H9 (cell line): ENCODE results near the gene MRPS27. TPM values are rescaled to one million over a fixed set of nuclear protein-coding genes. Genes with fewer than 3 reads are reported as not detected.

ENCODE experiments used
- DNase-seq: peaks from one replicate; pipeline ENCODE4 v3.0.0-alpha.2; 2017
- H2AFZ ChIP-seq: one replicate; pipeline ENCODE4 v1.6.1; 2013; ENCODE audit warnings: mild to moderate bottlenecking, low read length, control low read depth, moderate library complexity
- H2AK5ac ChIP-seq: 2 replicates; pipeline ENCODE4 v1.6.1; 2013; ENCODE audit warnings: low read length, control low read depth, mixed read lengths; ENCODE audit not compliant: insufficient read length
- H2BK120ac ChIP-seq: one replicate; pipeline ENCODE4 v1.6.1; 2013; ENCODE audit warnings: low read depth, mild to moderate bottlenecking, low read length, control low read depth, inconsistent platforms; ENCODE audit not compliant: poor library complexity, severe bottlenecking
- H2BK12ac ChIP-seq: 2 replicates; pipeline ENCODE4 v1.6.1; 2013; ENCODE audit warnings: low read length, control low read depth, mixed read lengths, low read depth; ENCODE audit not compliant: insufficient read length
- H2BK15ac ChIP-seq: 2 replicates; pipeline ENCODE4 v1.6.1; 2013; ENCODE audit warnings: low read depth, low read length, control low read depth
- H2BK20ac ChIP-seq: one replicate; pipeline ENCODE4 v1.6.1; 2013; ENCODE audit warnings: low read depth, mild to moderate bottlenecking, low read length, control low read depth, inconsistent platforms; ENCODE audit not compliant: poor library complexity, severe bottlenecking
- H2BK5ac ChIP-seq: 2 replicates; pipeline ENCODE4 v1.6.1; 2013; ENCODE audit warnings: low read length, control low read depth, mixed read lengths; ENCODE audit not compliant: insufficient read length
- H3K14ac ChIP-seq: 2 replicates; pipeline ENCODE4 v1.6.1; 2013; ENCODE audit warnings: low read length, control low read depth; ENCODE audit not compliant: insufficient read depth
- H3K18ac ChIP-seq: 2 replicates; pipeline ENCODE4 v1.6.1; 2013; ENCODE audit warnings: low read depth, mild to moderate bottlenecking, mixed read lengths, low read length, control low read depth; ENCODE audit not compliant: insufficient read length
- H3K23ac ChIP-seq: 2 replicates; pipeline ENCODE4 v1.6.1; 2013; ENCODE audit warnings: low read length, control low read depth, mixed read lengths, low read depth; ENCODE audit not compliant: insufficient read length
- H3K23me2 ChIP-seq: 2 replicates; pipeline ENCODE4 v1.6.1; 2013; ENCODE audit warnings: low read depth, mild to moderate bottlenecking, mixed read lengths, low read length, control low read depth; ENCODE audit not compliant: insufficient read length, poor library complexity, severe bottlenecking
- H3K27ac ChIP-seq: 2 replicates; pipeline ENCODE4 v1.5.1; 2013; ENCODE audit warnings: low read length, control low read depth, mixed read lengths, low read depth; ENCODE audit not compliant: insufficient read length
- H3K27me3 ChIP-seq: 2 replicates; pipeline ENCODE4 v1.6.1; 2013; ENCODE audit warnings: low read length, control low read depth, inconsistent platforms; ENCODE audit not compliant: insufficient read depth
- H3K4ac ChIP-seq: 2 replicates; pipeline ENCODE4 v1.6.1; 2013; ENCODE audit warnings: low read depth, mild to moderate bottlenecking, control low read depth, inconsistent platforms, low read length, moderate library complexity
- H3K4me1 ChIP-seq: 2 replicates; pipeline ENCODE4 v1.6.1; 2013; ENCODE audit warnings: low read length, control low read depth, inconsistent platforms; ENCODE audit not compliant: insufficient read depth
- H3K4me2 ChIP-seq: 2 replicates; pipeline ENCODE4 v1.6.1; 2013; ENCODE audit warnings: low read length, control low read depth, mixed read lengths; ENCODE audit not compliant: insufficient read length, insufficient read depth
- H3K56ac ChIP-seq: 2 replicates; pipeline ENCODE4 v1.6.1; 2013; ENCODE audit warnings: low read depth, mild to moderate bottlenecking, mixed read lengths, low read length, control low read depth; ENCODE audit not compliant: insufficient read length
- H3K79me1 ChIP-seq: 2 replicates; pipeline ENCODE4 v1.6.1; 2013; ENCODE audit warnings: low read depth, mild to moderate bottlenecking, moderate library complexity, low read length, control low read depth, inconsistent platforms; ENCODE audit not compliant: insufficient read depth, poor library complexity, severe bottlenecking
- H3K79me2 ChIP-seq: 2 replicates; pipeline ENCODE4 v1.6.1; 2013; ENCODE audit warnings: low read length, control low read depth, inconsistent platforms; ENCODE audit not compliant: insufficient read depth
- H3K9ac ChIP-seq: 2 replicates; pipeline ENCODE4 v1.6.1; 2013; ENCODE audit warnings: low read length, control low read depth, mixed read lengths; ENCODE audit not compliant: insufficient read length; ENCODE audit errors: extremely low read depth
- H3K9me3 ChIP-seq: one replicate; pipeline ENCODE4 v1.6.1; 2013; ENCODE audit warnings: low read depth, low read length, inconsistent platforms; ENCODE audit not compliant: control insufficient read depth
- H3T11ph ChIP-seq: one replicate; pipeline ENCODE4 v1.6.1; 2013; ENCODE audit warnings: mild to moderate bottlenecking, low read length, control low read depth, inconsistent platforms
- H4K20me1 ChIP-seq: one replicate; pipeline ENCODE4 v1.6.1; 2013; ENCODE audit not compliant: control insufficient read depth, insufficient read length, insufficient read depth
- H4K5ac ChIP-seq: 2 replicates; pipeline ENCODE4 v1.6.1; 2013; ENCODE audit warnings: low read depth, mild to moderate bottlenecking, mixed read lengths, low read length, control low read depth; ENCODE audit not compliant: insufficient read length
- H4K8ac ChIP-seq: replicated peaks from 2 replicates; pipeline ENCODE4 v1.6.1; 2013; ENCODE audit warnings: low read length, control low read depth, mixed read lengths, low read depth; ENCODE audit not compliant: insufficient read length
- H4K91ac ChIP-seq: 2 replicates; pipeline ENCODE4 v1.6.1; 2013; ENCODE audit warnings: low read depth, mild to moderate bottlenecking, moderate library complexity, mixed read lengths, low read length, control low read depth; ENCODE audit not compliant: insufficient read length
- H3K27ac Mint-ChIP-seq, 3 experiments: 2 replicates in 2 of 3; 3 replicates in 1 of 3; pipeline ENCODE4 v1.8.0; 2020 to 2021; ENCODE audit warnings: mixed read lengths in 3 of 3, mild to moderate bottlenecking in 1 of 3, moderate library complexity in 1 of 3
- H3K27me3 Mint-ChIP-seq: 2 replicates; pipeline ENCODE4 v1.8.0; 2021; ENCODE audit warnings: low read depth, mild to moderate bottlenecking, moderate library complexity, mixed read lengths
- H3K36me3 Mint-ChIP-seq, 3 experiments: 2 replicates in 2 of 3; 3 replicates in 1 of 3; pipeline ENCODE4 v1.8.0; 2020 to 2021; ENCODE audit warnings: low read depth in 3 of 3, mixed read lengths in 3 of 3; ENCODE audit not compliant: insufficient read depth in 1 of 3
- H3K4me1 Mint-ChIP-seq, 2 experiments: 2 replicates each; pipeline ENCODE4 v1.8.0; 2020; ENCODE audit warnings: mixed read lengths in 2 of 2
- H3K4me3 Mint-ChIP-seq, 2 experiments: 2 replicates in 1 of 2; 3 replicates in 1 of 2; pipeline ENCODE4 v1.8.0; 2020 to 2021; ENCODE audit warnings: mild to moderate bottlenecking in 2 of 2, mixed read lengths in 2 of 2, moderate library complexity in 1 of 2
- H3K9me3 Mint-ChIP-seq, 2 experiments: 2 replicates in 1 of 2; 3 replicates in 1 of 2; pipeline ENCODE4 v1.8.0; 2020; ENCODE audit warnings: mild to moderate bottlenecking in 2 of 2, mixed read lengths in 2 of 2, moderate library complexity in 1 of 2
- CTCF ChIP-seq: fragments of 200-600 bp; sonication (generic); conservative IDR thresholded peaks from 3 replicates; pipeline ENCODE4 v1.8.0; 2021; ENCODE audit warnings: antibody characterized with exemption, mild to moderate bottlenecking
- WGBS: extraction: QIAGEN DNeasy Blood & Tissue Kit; methylation state at CpG from one replicate; pipeline ENCODE4 v1.1.7; 2013; ENCODE audit warnings: missing lambda C conversion rate, low lambda C conversion rate, mixed read lengths; ENCODE audit not compliant: insufficient read length; ENCODE audit errors: extremely low coverage; 5-methylcytosine and 5-hydroxymethylcytosine counted together
- total RNA-seq: library from RNA; stranded (reverse); gene quantifications from 2 replicates; pipeline ENCODE4 v1.2.1, GENCODE V29; 2021

MRPS27 gene
- total RNA-seq, 1 experiment from 2014 or later = 83.3 TPM

DNA sequence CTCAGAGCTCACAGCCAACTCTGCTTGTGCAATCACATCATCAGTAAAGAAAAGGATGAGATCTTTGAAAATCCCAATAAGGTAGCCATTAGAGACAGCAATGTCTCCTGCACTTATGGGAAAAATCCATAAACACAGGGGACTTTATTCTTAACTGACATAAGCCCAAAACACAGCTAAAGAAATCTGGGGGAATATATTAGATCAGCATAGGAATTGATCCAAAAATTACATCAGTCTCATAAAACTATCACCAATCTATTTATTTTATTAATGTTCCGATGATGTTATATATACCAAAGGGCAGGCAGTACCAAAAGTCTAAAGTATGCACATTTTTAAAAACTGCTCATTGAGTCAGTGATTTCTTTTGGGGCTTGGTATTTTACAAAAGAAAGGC, 6.9 kb downstream of the MRPS27 start:
- no peak overlapping the region for H2BK20ac ChIP-seq
- H3K27ac ChIP-seq = no peak overlapping the region
- H2BK15ac ChIP-seq = no peak overlapping the region
- H2AK5ac ChIP-seq = no peak overlapping the region
- Mint-ChIP-seq H3K9me3 (no peaks in the 10 kb centered on the region), H3K4me3 (no peak overlapping the region), H3K4me1 (peaks cover 5 to 7% of the 10 kb centered on the region in 2 experiments), H3K27me3 (no peaks in the 10 kb centered on the region), H3K27ac (no peak overlapping the region), H3K36me3 (peaks cover 17 to 59% (median 42%) of the 10 kb centered on the region in 3 experiments)
- H3K27me3 ChIP-seq = no peaks in the 10 kb centered on the region
- no peak overlapping the region for H3K4ac ChIP-seq
- TF ChIP-seq CTCF = no peak
- no peaks in the 10 kb centered on the region for H3K23me2 ChIP-seq
- no peak overlapping the region for H2BK120ac ChIP-seq
- no CpG with 5 or more reads among the region's 1 CpG for WGBS
- H2BK12ac ChIP-seq = no peak overlapping the region
- H3K23ac ChIP-seq = no peak overlapping the region
- H3K79me2 ChIP-seq = no peaks in the 10 kb centered on the region
- H4K8ac ChIP-seq = no peak overlapping the region
- no peak overlapping the region for H3K56ac ChIP-seq
- no peak overlapping the region for H3T11ph ChIP-seq
- no peak overlapping the region for H3K9ac ChIP-seq
- H3K18ac ChIP-seq = no peak overlapping the region
- H3K79me1 ChIP-seq = no peaks in the 10 kb centered on the region
- no peak overlapping the region for H2AFZ ChIP-seq
- H4K91ac ChIP-seq = no peak overlapping the region
- no peak overlapping the region for H3K14ac ChIP-seq
- H2BK5ac ChIP-seq = no peak overlapping the region
- H4K5ac ChIP-seq = no peak overlapping the region
- H3K4me2 ChIP-seq = no peak overlapping the region
- DNase-seq = no peak
- H4K20me1 ChIP-seq = no peaks in the 10 kb centered on the region
- H3K9me3 ChIP-seq = no peaks in the 10 kb centered on the region
- H3K4me1 ChIP-seq = no peaks in the 10 kb centered on the region
